Small intestine (tissue), 7 donors: Measurements from ENCODE around the gene RAPSN. TPM values are rescaled to one million over a fixed set of nuclear protein-coding genes. Genes with fewer than 3 reads are reported as not detected.

Experiments used
- DNase-seq, 2 donors: peaks; one replicate each; pipeline versions ENCODE4 v3.0.0 to v3.0.0-alpha.2; 2013
- FAIRE-seq: peaks from 2 replicates; lab custom pipeline; 2012; peaks lifted over from hg19 to GRCh38; lab: Jason Lieb, UNC
- H3K27ac ChIP-seq, 3 donors: one replicate each; pipeline ENCODE4 v1.5.1; 2013; ENCODE audit warnings: low read length in 2 of 3, mild to moderate bottlenecking in 2 of 3, control low read depth in 1 of 3, inconsistent platforms in 1 of 3, low read depth in 1 of 3, moderate library complexity in 1 of 3
- H3K27me3 ChIP-seq, 3 donors: one replicate each; pipeline ENCODE4 v1.6.1; 2013; ENCODE audit warnings: low read length in 3 of 3, inconsistent platforms in 1 of 3; ENCODE audit not compliant: control insufficient read depth in 3 of 3, insufficient read depth in 3 of 3
- H3K36me3 ChIP-seq, 3 donors: one replicate each; pipeline ENCODE4 v1.6.1; 2013; ENCODE audit warnings: low read length in 3 of 3, inconsistent platforms in 1 of 3, low read depth in 1 of 3, mild to moderate bottlenecking in 1 of 3, moderate library complexity in 1 of 3; ENCODE audit not compliant: control insufficient read depth in 3 of 3, insufficient read depth in 2 of 3
- H3K4me1 ChIP-seq, 3 donors: one replicate each; pipeline ENCODE4 v1.6.1; 2013; ENCODE audit warnings: low read length in 2 of 3, inconsistent platforms in 1 of 3, low read depth in 1 of 3, mild to moderate bottlenecking in 1 of 3, moderate library complexity in 1 of 3; ENCODE audit not compliant: control insufficient read depth in 3 of 3, insufficient read depth in 2 of 3
- H3K4me3 ChIP-seq, 3 donors: one replicate each; pipeline ENCODE4 v1.5.1; 2013; ENCODE audit warnings: low read length in 3 of 3, control low read depth in 1 of 3, inconsistent platforms in 1 of 3, low read depth in 1 of 3, mild to moderate bottlenecking in 1 of 3, moderate library complexity in 1 of 3
- H3K9me3 ChIP-seq, 2 donors: one replicate each; pipeline ENCODE4 v1.6.1; 2013; ENCODE audit warnings: low read depth in 1 of 2, low read length in 1 of 2; ENCODE audit not compliant: control insufficient read depth in 2 of 2, insufficient read depth in 1 of 2
- WGBS, 3 donors: extraction: QIAGEN DNeasy Blood & Tissue Kit; methylation state at CpG; one replicate each; pipeline ENCODE4 v1.1.7; 2013; 5-methylcytosine and 5-hydroxymethylcytosine counted together
- polyA plus RNA-seq, 4 donors: library from polyadenylated mRNA; stranded (reverse) in 3 of 4; unstranded in 1 of 4; fragments of 200-250 nt in 3 of 4; fragments of 120-200 nt in 1 of 4; gene quantifications; one replicate each; pipeline versions ENCODE4 v1.2.1 to v1.2.3, GENCODE V29; 2013
- donor health status: healthy with polysubstance abuse.
- donor health status: control.
- donor health status: control.
- donor health status: Bipolar disorder and iron deficiency.
- donor health status: healthy.

RAPSN gene
- polyA plus RNA-seq, 4 donors: 0.36 to 0.89 (median 0.66) TPM

DNA sequence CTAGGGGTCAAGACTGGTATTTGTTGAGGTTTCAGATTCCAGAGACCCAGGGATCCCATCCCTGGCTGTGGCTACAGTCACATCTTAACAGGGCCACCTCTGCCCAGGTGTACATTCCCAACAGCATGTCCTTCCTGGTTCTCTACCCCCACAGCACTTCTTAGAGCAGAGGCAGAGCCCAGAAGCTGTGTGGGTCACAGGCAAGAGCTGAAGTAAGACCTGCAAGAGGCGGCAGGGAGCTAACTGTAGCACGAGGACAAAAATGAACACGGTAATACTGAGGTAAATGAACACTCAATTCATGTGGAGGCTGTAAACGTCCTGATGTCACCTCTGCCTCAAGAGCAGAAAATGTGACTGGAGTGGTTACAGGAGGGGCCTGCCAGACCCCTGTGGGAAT lies 21.7 kb upstream of the RAPSN start:
- no peak for DNase-seq
- peaks cover 0 to 10% (median 2%) of the 10 kb centered on the region in 3 donors for H3K4me1 ChIP-seq
- WGBS, 3 donors: 72 to 88% (median 82%) methylated on average over 4 of the region's 4 CpGs
- FAIRE-seq: no peak
- H3K27me3 ChIP-seq: no peaks in the 10 kb centered on the region
- H3K4me3 ChIP-seq: no peak overlapping the region
- no peak overlapping the region for H3K27ac ChIP-seq
- H3K36me3 ChIP-seq: peaks cover 21 to 69% (median 28%) of the 10 kb centered on the region in 3 donors
- H3K9me3 ChIP-seq: no peaks in the 10 kb centered on the region

DNA sequence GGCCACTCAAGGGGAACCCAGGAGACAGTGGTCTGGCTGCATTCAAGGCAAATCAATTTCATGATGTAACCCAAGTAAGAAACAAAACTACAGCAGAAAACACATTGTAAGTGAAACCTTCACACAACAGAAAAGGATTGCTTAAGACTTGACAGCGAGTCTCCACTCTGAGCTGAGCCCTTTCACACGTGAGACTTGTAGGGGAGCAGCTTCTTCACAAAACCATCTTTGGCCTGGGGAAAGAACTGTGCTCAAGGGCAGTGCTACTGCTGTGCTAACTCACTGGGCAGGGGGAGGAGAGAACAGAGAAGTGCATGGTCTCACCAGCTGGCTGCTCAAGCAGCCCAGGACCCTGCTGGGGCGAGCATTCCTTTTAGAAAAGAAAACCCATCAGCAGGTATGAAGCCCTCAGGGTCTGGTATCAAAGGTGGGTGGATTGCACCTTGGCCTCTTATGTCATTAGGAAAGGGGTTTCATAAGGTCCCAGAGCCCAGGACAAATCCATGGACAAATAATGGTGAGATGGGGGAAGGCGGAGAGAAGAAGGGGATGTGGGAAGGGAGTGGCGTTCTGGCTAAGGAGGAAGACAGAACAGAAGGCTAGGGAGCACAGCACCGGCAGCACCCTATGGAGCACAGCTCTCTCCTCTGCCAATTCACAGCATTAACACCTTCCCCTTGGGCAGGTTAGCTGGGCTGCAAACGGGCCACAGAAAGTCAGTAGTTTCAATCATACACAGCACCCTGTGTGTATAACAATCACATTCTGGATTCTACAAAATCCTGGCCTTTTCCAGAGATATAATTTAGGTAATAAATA lies 20.6 kb upstream of the RAPSN start:
- Histone ChIP-seq H3K4me3 (no peak overlapping the region), H3K4me1 (peaks cover 0 to 10% (median 2%) of the 10 kb centered on the region in 3 donors), H3K27me3 (no peaks in the 10 kb centered on the region), H3K27ac (peak overlapping the region in 1 of 3 donors; percentile 63), H3K9me3 (no peaks in the 10 kb centered on the region), H3K36me3 (peaks cover 20 to 68% (median 21%) of the 10 kb centered on the region in 3 donors)
- 86 to 95% (median 94%) methylated on average over 7 of the region's 7 CpGs for WGBS, 3 donors
- FAIRE-seq (no peak), DNase-seq (no peak)

DNA sequence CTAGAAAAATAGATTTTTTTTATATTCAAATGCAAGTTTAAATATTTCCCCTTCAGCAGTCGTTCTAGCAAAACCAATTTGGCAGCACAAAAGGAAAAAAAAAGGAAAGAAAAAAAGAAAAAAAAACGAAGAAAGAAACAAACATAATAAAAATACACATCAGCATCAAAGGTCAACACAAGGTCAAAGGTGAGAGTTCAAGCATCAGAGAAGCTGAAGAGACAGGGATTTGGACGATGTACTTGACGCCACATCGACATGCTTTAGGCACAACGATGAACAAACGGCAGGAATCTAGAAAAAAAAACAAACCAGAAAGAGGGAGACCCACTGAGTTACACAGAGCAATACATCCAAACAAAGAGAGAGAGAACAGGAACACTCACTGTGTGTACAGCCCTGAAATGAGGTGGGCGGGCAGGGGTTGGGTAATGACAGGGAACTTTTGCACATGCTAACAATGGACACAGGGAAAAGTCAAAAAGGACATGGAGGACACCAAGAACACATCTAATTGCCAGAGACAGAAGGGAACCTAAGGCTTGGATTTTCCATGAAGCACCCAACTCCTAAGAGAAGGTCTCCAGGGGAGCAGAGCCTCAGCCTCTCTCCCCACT lies 19.8 kb upstream of the RAPSN start:
- DNase-seq: no peak
- H3K9me3 ChIP-seq: no peaks in the 10 kb centered on the region
- H3K27me3 ChIP-seq: no peaks in the 10 kb centered on the region
- peaks cover 0 to 10% (median 2%) of the 10 kb centered on the region in 3 donors for H3K4me1 ChIP-seq
- WGBS, 3 donors: 66 to 71% (median 70%) methylated on average over 8 of the region's 8 CpGs
- peak overlapping the region in 1 of 3 donors; percentile 63 for H3K27ac ChIP-seq
- no peak overlapping the region for H3K4me3 ChIP-seq
- no peak for FAIRE-seq
- H3K36me3 ChIP-seq: peaks cover 17 to 71% (median 20%) of the 10 kb centered on the region in 3 donors

DNA sequence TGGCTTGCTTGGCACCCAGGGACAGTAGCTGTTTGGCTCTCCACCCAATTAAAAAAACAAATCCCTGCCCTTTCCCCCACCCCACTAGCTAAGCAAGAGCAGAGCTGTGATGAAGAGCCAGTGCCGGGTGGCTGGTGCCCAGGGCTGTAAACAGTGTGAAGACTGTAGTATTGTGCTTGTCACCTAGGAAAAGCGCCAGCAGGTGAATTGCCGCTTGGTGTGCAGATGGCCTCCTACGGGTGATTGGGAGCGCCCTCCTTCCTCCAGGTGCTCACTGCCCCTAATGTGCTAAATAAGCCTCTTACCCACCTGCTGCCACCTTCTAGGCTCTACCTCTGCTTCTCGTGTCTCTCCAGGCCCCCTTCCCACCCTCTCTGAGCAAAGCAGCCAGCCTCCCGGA lies 18.4 kb upstream of the RAPSN start:
- H3K36me3 ChIP-seq: peaks cover 11 to 69% (median 17%) of the 10 kb centered on the region in 3 donors
- H3K9me3 ChIP-seq: no peaks in the 10 kb centered on the region
- FAIRE-seq (no peak), DNase-seq (peak in 1 of 2 donors; percentile 48)
- 27 to 66% (median 36%) methylated on average over 7 of the region's 7 CpGs for WGBS, 3 donors
- peak overlapping the region in 1 of 3 donors; percentile 8 for H3K27ac ChIP-seq
- H3K4me3 ChIP-seq: no peak overlapping the region
- H3K4me1 ChIP-seq: peaks cover 0 to 10% (median 2%) of the 10 kb centered on the region in 3 donors
- no peaks in the 10 kb centered on the region for H3K27me3 ChIP-seq

DNA sequence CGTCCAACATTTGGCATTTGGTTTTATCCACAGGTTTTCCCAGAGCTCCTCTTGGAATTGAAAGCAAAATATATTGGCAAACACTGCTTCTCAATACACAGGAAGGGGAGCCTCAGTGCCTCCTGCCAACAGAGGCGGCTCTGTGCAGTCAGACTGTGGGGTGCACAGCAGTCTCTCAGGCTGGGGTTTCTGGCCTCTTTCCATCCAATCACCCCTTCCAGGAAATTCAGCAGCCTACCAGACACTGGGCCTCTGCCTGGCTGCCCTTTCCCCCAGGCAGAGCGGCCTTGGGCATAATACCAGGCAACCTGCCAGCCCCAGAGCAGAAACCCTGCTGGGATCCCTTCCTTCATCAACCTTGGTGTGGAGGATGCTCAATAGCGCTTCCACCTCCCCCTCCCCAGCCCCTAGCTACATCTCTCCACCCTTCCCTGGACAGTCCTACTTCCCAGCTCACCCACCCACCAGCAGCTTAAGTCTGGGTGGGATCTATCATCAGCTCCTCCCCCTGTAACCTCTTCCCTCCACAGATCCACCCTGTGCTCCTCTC lies 17.8 kb upstream of the RAPSN start:
- Histone ChIP-seq H3K9me3 (no peaks in the 10 kb centered on the region), H3K27ac (peak overlapping the region in 2 of 3 donors; percentile 8 to 25), H3K27me3 (no peaks in the 10 kb centered on the region), H3K4me3 (no peak overlapping the region), H3K4me1 (peaks cover 0 to 10% (median 2%) of the 10 kb centered on the region in 3 donors), H3K36me3 (peaks cover 11 to 68% (median 13%) of the 10 kb centered on the region in 3 donors)
- DNase-seq (peak in 1 of 2 donors; percentile 50), FAIRE-seq (no peak)
- 16 to 47% (median 25%) methylated on average over 4 of the region's 4 CpGs for WGBS, 3 donors

DNA sequence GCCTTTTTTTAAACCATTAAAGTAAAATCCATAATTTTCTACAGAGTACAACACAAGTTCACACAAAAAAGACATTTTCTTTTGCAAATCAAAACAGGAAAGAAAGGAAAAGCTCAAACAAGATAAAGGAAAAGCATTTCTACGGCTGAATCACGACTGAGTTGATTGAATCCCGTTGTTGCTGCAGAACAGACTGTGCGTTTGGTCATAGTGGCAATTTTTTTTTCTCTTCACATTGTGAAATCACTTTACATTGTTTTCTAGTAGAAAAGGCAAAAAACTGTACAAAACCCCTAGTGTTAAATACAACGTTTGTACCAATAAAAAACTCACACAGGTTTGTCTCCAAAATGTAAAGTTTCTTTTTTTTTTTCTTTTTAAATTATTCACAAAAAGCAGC lies 17.3 kb upstream of the RAPSN start:
- H3K36me3 ChIP-seq: peaks cover 7 to 67% (median 8%) of the 10 kb centered on the region in 3 donors
- no peak overlapping the region for H3K27ac ChIP-seq
- WGBS, 3 donors: 14 to 46% (median 34%) methylated on average over 5 of the region's 5 CpGs

DNA sequence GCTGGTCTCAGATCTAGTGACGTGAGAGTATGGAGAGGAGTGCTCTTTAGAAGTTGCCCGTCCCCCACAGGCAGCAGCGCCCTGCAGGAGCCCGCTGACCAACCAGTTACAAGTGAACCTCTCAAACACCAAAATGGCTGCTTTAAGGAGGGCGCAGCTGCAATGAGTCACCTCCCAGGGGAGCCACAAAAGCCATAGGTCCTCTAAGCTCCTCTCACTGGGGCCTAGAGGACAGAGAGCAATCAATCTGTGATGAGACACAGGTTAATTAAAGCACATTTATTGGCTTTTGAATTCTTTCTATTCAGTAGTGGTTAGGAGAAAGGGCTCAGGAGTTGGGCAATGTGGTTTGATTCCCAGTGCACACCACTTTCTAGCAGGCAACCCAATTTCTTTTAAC lies 15.5 kb upstream of the RAPSN start:
- Histone ChIP-seq H3K9me3 (no peaks in the 10 kb centered on the region), H3K4me1 (peaks cover 0 to 10% (median 2%) of the 10 kb centered on the region in 3 donors), H3K4me3 (no peak overlapping the region), H3K36me3 (peaks cover 3 to 61% (median 4%) of the 10 kb centered on the region in 3 donors), H3K27me3 (no peaks in the 10 kb centered on the region), H3K27ac (no peak overlapping the region)
- WGBS, 3 donors: 92 to 97% (median 94%) methylated on average over 5 of the region's 5 CpGs
- FAIRE-seq: no peak
- DNase-seq: no peak

More for the DNA sequence above, 17.3 kb upstream of the RAPSN start:
- Histone ChIP-seq H3K9me3 (no peaks in the 10 kb centered on the region), H3K27me3 (no peaks in the 10 kb centered on the region), H3K4me3 (no peak overlapping the region), H3K4me1 (peaks cover 0 to 10% (median 2%) of the 10 kb centered on the region in 3 donors)
- DNase-seq (no peak), FAIRE-seq (no peak)

DNA sequence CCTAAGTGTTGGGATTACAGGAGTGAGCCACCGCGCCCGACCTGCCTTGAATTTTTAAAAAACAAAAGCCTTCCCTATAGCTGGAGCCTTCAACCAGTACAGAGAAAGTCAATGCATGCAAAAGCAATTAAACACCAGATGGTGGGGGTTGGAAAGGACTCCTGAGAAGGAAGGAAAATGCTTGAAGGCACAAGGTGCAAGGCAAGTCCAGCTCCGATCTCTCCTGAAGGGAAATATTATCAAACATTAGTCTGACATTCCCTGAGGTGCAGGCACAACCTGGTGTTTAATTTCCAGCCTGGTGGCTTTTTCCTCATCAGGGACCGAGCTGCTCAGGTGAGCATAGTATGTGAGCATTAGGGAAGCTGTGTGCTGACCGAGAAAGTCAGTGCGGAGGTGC lies 12.9 kb upstream of the RAPSN start:
- Histone ChIP-seq H3K9me3 (no peaks in the 10 kb centered on the region), H3K27ac (no peak overlapping the region), H3K4me1 (peaks cover 0 to 3% (median 1%) of the 10 kb centered on the region in 3 donors), H3K36me3 (peaks cover 0 to 47% (median 4%) of the 10 kb centered on the region in 3 donors), H3K27me3 (no peaks in the 10 kb centered on the region), H3K4me3 (no peak overlapping the region)
- DNase-seq (no peak), FAIRE-seq (no peak)
- 94 to 95% (median 95%) methylated on average over 7 of the region's 7 CpGs for WGBS, 3 donors
